Calu3 (cell line): ENCODE data around the gene COL6A3. TPM values are rescaled to one million over a fixed set of nuclear protein-coding genes. Genes with fewer than 3 reads are reported as not detected.

ENCODE experiments used
- BruUV-seq: library from RNA; stranded (reverse); fragments of 400-500 nt; replicated peaks from 2 replicates; lab custom pipeline; 2021; lab: Mats Ljungman, UMichigan
- CTCF ChIA-PET: fragments of 300-600 bp; sonication (Branson Sonifier 250); formaldehyde crosslinking; loops from one replicate; lab custom pipeline; 2022; ENCODE audit warnings: antibody characterized with exemption; lab: Charles Lee
- DNase-seq: peaks from one replicate; pipeline ENCODE4 v3.0.0; 2022
- H3K27ac Mint-ChIP-seq: one replicate; pipeline ENCODE4 v1.8.0; 2022; ENCODE audit warnings: mixed read lengths; ENCODE audit not compliant: unreplicated experiment
- H3K27me3 Mint-ChIP-seq: one replicate; pipeline ENCODE4 v1.8.0; 2022; ENCODE audit warnings: mixed read lengths; ENCODE audit not compliant: unreplicated experiment
- H3K36me3 Mint-ChIP-seq: one replicate; pipeline ENCODE4 v1.8.0; 2022; ENCODE audit warnings: mild to moderate bottlenecking, moderate library complexity, mixed read lengths; ENCODE audit not compliant: insufficient read depth, unreplicated experiment
- H3K4me1 Mint-ChIP-seq: one replicate; pipeline ENCODE4 v1.8.0; 2022; ENCODE audit warnings: mild to moderate bottlenecking, low read depth, mixed read lengths; ENCODE audit not compliant: unreplicated experiment
- H3K4me3 Mint-ChIP-seq: one replicate; pipeline ENCODE4 v1.8.0; 2022; ENCODE audit warnings: mild to moderate bottlenecking, low read depth, moderate library complexity, mixed read lengths; ENCODE audit not compliant: unreplicated experiment
- H3K9me3 Mint-ChIP-seq: one replicate; pipeline ENCODE4 v1.8.0; 2022; ENCODE audit warnings: low read depth, mixed read lengths; ENCODE audit not compliant: unreplicated experiment
- CTCF ChIP-seq: fragments of 200-600 bp; IDR thresholded peaks from one replicate; pipeline ENCODE4 v1.8.0; 2022; ENCODE audit warnings: antibody characterized with exemption; ENCODE audit not compliant: unreplicated experiment
- intact Hi-C: fragments of 100-400 bp; cut with micrococcal nuclease; formaldehyde crosslinking; loops from one replicate; pipeline ENCODE4 v1.10.0; 2022; ENCODE audit not compliant: unreplicated experiment
- total RNA-seq: library from RNA; stranded (reverse); gene quantifications from 2 replicates; pipeline ENCODE4 v1.2.3, GENCODE V29; 2022

COL6A3 gene
- total RNA-seq, 1 experiment from 2014 or later, result 0.07 TPM

DNA sequence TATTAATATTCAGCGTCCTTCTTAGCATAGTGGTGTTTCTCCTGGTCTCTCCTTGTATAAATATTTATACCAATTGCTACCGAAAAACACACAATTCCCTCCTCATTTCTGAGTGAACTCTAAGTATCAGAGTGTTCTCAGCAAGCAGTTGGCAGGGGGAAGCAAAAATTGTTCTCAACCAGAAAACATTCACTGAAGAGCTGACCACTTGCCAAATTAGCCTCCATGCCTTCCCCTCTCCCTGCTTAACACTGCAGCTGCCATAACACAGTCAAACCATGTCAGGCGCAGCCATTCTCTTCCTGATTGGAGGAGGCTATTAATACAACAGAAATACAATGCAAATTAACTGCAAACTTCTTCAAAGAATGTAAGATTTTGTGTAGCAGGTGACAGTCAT lies 105.0 kb downstream of the COL6A3 start:
- Mint-ChIP-seq H3K27me3 (peaks cover 57% of the 10 kb centered on the region), H3K9me3 (peaks cover 3% of the 10 kb centered on the region), H3K4me3 (no peak overlapping the region), H3K4me1 (peaks cover 25% of the 10 kb centered on the region), H3K27ac (no peak overlapping the region), H3K36me3 (peaks cover 5% of the 10 kb centered on the region)
- no peak for DNase-seq
- intact Hi-C loops, result no loop called here
- CTCF ChIA-PET, result no interaction called here
- BruUV-seq, result no TSS peak
- no peak for TF ChIP-seq CTCF

DNA sequence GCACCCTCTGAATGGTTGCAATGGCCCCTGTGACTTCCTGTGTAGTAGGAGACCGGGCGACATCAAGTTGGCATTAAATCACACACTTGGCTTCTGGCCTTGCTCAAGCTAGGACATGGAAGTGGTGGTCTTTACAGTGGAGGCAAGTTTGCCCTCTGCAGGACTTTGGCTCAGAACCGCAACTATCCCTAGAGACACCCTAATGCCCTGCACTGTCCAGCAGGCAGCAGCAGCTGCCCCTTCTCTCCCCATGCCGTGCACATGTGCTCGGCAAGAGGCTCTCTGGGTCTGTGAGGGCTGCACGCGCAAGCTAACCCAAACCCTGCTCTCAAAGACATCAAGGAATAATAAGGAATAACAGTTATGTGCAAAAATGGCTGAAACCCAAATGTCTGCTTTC lies 106.5 kb downstream of the COL6A3 start:
- no peak for DNase-seq
- Mint-ChIP-seq H3K4me3 (no peak overlapping the region), H3K27ac (no peak overlapping the region), H3K27me3 (peaks cover 42% of the 10 kb centered on the region), H3K36me3 (peaks cover 5% of the 10 kb centered on the region), H3K4me1 (peaks cover 25% of the 10 kb centered on the region), H3K9me3 (peaks cover 7% of the 10 kb centered on the region)
- no TSS peak for BruUV-seq
- CTCF ChIA-PET, result no interaction called here
- no peak for TF ChIP-seq CTCF
- intact Hi-C loops, result no loop called here

DNA sequence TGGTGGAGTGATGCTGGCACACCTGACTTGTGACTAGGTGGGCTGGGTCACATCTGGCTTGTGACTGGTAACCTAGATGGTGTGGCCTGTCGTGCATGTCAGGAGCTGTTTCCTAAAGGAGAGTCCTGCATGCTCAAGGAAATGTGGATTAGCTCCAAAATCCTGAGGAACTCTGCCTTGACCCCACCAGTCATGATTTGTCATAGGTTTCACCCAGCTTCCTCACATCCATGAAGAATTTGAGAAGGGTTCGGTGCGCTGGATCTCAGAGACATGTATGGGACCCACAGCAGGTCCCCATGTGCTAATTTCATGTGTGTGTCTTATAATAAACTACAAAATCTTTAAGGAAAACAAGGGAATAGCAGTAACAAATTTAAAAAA lies 107.2 kb downstream of the COL6A3 start:
- Mint-ChIP-seq H3K4me3 (no peak overlapping the region), H3K4me1 (peaks cover 25% of the 10 kb centered on the region), H3K27ac (no peak overlapping the region), H3K36me3 (peaks cover 5% of the 10 kb centered on the region), H3K27me3 (peaks cover 39% of the 10 kb centered on the region), H3K9me3 (peaks cover 9% of the 10 kb centered on the region)
- CTCF ChIA-PET, result interaction anchor here (0.6 kb wide), 1 partner anchor 12 kb away, joined by 3 read pairs; no protein-coding TSS in a partner anchor
- DNase-seq, result no peak
- intact Hi-C loops, result no loop called here
- TF ChIP-seq CTCF, result no peak
- no TSS peak for BruUV-seq

- no TSS peak for BruUV-seq
- H3K36me3 Mint-ChIP-seq, result peaks cover 5% of the 10 kb centered on the region
- intact Hi-C loops, result no loop called here
- peaks cover 25% of the 10 kb centered on the region for H3K4me1 Mint-ChIP-seq
- H3K9me3 Mint-ChIP-seq, result peaks cover 9% of the 10 kb centered on the region
- CTCF ChIA-PET, result interaction anchor here (0.6 kb wide), 1 partner anchor 11 kb away, joined by 3 read pairs; no protein-coding TSS in a partner anchor
- no peak overlapping the region for H3K27ac Mint-ChIP-seq
- no peak for DNase-seq
- no peak for TF ChIP-seq CTCF
- no peak overlapping the region for H3K4me3 Mint-ChIP-seq
- H3K27me3 Mint-ChIP-seq, result peaks cover 41% of the 10 kb centered on the region
Observed at GRCh38 chr2:237306083-237306786, 107.7 kb downstream of the COL6A3 start.
